AG04450 (cell line): ENCODE data around the gene PXMP4. TPM values are rescaled to one million over a fixed set of nuclear protein-coding genes. Genes with fewer than 3 reads are reported as not detected.

Source experiments
- CTCF ChIA-PET: fragments of 300-600, 350-600 bp; formaldehyde crosslinking; extraction: SDS; loops from one replicate; lab custom pipeline; 2022; ENCODE audit warnings: antibody characterized with exemption, inconsistent platforms; lab: Charles Lee
- POLR2A ChIA-PET: fragments of 350-600 bp; formaldehyde crosslinking; extraction: SDS; loops from one replicate; lab custom pipeline; 2021; ENCODE audit warnings: antibody characterized with exemption, inconsistent platforms; lab: Yijun Ruan, JAX
- DNase-seq: peaks from one replicate; pipeline ENCODE4 v3.0.0-alpha.2; 2011; ENCODE audit warnings: low read depth, low spot score
- H3K27ac ChIP-seq: one replicate; pipeline ENCODE4 v1.5.1; 2012; ENCODE audit warnings: low read depth, low read length, control low read depth
- H3K27me3 ChIP-seq: one replicate; pipeline ENCODE4 v1.6.0; 2012; ENCODE audit warnings: low read length; ENCODE audit not compliant: control insufficient read depth, insufficient read depth
- H3K4me3 ChIP-seq: 2 replicates; pipeline ENCODE4 v1.5.1; 2011; ENCODE audit warnings: mild to moderate bottlenecking, low read depth, low read length, control low read depth
- H3K9me3 ChIP-seq: 2 replicates; pipeline ENCODE4 v1.5.1; 2012; ENCODE audit warnings: low read length; ENCODE audit not compliant: control insufficient read depth, insufficient read depth
- polyA plus RNA-seq: library from polyadenylated mRNA; depleted of rRNA; stranded (reverse); fragments of >200 nt; gene quantifications from 2 replicates; pipeline ENCODE4 v1.2.3, GENCODE V29; 2011
- TF ChIP-seq, protein P1 (sequence below): IDR thresholded peaks from 2 replicates; pipeline ENCODE4 v1.5.1; 2011; ENCODE audit warnings: low read depth, low read length, control low read depth, inconsistent platforms

PXMP4 gene
- polyA plus RNA-seq, 1 experiment, result 6.0 TPM

DNA sequence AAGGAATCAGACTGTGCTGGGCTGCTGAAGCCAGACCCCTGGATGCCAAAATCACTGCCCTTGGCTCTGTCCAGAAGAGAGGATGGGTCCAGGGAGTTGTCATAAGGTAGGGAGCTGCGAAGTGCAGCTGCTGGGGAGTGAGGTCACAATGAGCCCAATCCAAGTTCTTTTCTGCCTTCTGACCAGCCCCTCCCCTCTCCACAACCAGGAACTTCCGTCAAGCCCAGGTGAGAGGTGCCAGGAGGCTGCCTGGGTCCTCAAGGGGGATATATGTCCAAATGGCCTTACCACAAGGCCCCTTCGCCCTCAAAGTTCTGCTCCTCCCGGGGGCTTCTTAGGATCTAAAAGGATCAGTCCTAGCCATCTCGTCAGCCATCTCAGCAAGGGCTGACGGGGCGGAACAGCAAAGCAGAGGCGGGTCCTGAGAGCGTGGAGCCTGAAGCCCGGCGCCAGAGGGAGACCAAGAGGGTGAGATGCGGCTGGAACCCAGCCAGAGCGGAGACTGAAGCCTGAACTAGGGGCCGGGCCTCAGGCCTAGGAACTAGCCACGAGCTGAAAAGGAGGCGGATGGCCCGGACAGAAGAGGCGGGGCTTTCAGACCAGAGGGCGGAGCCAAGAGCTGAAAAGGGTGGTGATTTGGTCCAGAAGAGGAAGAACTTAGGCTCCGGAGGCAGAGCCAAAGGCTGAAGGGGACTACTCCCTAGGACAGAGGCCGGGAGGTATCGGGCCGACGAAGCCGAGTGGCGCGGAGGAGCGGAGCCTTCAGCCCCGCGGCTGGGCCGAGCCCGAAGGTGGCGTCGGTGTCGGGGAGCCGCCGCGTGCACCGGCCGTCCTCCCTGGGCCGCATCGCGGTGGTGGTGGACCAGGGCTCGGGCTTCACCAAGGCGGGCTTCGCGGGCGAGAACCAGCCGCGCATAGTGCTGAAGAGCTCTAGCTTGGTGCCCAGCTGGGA, 53.5 kb downstream of the PXMP4 start, which contains the start of gene ACTL10:
Gene ACTL10, plus strand, starts transcription at position 651 of the 952 bp plus-strand sequence. CDS start 555 bp downstream, outside the sequence.
- ChIA-PET POLR2A (interaction anchor here (0.6 to 2.2 kb wide), 5 partner anchors 13 to 696 kb away, joined by 3 to 10 read pairs (median 4); partner anchors contain the start of genes CBFA2T2 and ITCH), CTCF (interaction anchor here (1.2 to 1.8 kb wide), 5 partner anchors 13 to 464 kb away, joined by 3 to 7 read pairs (median 4); no protein-coding TSS in a partner anchor)
- TF ChIP-seq, protein P1, sequence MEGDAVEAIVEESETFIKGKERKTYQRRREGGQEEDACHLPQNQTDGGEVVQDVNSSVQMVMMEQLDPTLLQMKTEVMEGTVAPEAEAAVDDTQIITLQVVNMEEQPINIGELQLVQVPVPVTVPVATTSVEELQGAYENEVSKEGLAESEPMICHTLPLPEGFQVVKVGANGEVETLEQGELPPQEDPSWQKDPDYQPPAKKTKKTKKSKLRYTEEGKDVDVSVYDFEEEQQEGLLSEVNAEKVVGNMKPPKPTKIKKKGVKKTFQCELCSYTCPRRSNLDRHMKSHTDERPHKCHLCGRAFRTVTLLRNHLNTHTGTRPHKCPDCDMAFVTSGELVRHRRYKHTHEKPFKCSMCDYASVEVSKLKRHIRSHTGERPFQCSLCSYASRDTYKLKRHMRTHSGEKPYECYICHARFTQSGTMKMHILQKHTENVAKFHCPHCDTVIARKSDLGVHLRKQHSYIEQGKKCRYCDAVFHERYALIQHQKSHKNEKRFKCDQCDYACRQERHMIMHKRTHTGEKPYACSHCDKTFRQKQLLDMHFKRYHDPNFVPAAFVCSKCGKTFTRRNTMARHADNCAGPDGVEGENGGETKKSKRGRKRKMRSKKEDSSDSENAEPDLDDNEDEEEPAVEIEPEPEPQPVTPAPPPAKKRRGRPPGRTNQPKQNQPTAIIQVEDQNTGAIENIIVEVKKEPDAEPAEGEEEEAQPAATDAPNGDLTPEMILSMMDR, result peak; percentile 52
- Histone ChIP-seq H3K4me3 (peak within 1 kb of the TSS; percentile 61), H3K27me3 (no peaks in the 10 kb centered on the region), H3K9me3 (no peaks in the 10 kb centered on the region), H3K27ac (peak within 1 kb of the TSS; percentile 62)
- peak; percentile 95 for DNase-seq

DNA sequence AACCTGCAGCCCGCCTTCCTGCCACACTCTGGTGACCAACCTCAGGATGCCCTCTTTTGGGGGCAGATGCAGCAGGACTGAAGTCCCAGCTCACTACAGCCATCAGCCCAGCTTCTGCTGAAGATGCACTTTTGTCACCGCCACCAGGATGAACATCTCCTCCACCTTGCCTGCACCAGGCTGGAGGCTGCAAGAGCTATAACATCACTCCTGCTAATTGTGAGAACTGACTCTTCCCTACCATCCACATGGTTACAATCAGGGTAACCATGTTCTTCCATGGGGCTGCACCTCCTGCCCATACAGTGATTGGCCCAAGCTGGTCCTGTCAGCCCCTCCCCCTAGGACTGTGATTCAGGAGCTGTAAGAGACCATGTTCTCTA, 55.4 kb downstream of the PXMP4 start:
- Histone ChIP-seq H3K27ac (no peak overlapping the region), H3K9me3 (no peaks in the 10 kb centered on the region), H3K27me3 (no peaks in the 10 kb centered on the region), H3K4me3 (no peak overlapping the region)
- CTCF ChIA-PET, result interaction anchor here (0.5 to 0.6 kb wide), 2 partner anchors 119 to 454 kb away, joined by 3 read pairs; no protein-coding TSS in a partner anchor
- POLR2A ChIA-PET, result interaction anchor here (0.5 to 2.3 kb wide), 3 partner anchors 11 to 148 kb away, joined by 3 to 10 read pairs (median 3); no protein-coding TSS in a partner anchor
- TF ChIP-seq, protein P1, result no peak
- no peak for DNase-seq

DNA sequence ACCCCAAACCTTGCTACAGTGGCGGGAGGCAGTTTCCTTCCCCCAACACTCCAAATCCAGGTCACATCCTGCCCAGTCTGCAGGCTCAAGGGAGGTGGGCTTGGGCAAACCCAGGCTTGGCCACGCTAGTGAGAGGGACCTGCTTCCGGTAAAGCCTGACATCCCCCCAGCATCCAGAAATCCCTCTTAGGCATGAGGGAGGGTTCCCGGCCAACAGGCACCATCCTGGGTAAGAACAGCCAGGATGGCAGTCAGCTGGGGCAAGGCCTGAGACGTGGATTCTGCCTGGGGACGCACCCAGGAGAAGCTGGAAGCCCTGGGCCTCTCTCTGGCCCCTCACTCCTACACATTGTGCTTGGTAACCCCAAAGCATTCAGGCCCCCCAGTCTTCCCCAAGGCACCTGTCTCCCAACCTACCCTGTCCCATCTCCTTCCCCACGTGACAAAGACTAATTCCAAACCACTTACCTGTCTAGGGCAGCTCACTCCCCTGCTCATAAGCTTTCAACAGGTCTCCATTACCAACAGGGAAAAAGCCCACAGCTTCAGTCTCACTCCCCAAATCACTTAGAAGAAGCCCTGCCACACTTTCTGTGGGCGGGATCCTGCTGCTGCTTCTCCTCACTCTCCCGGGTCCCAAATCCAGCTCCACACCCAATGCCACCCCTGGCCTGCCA, 55.9 kb downstream of the PXMP4 start:
- TF ChIP-seq, protein P1, result no peak
- ChIA-PET POLR2A (interaction anchor here (0.7 to 2.3 kb wide), 6 partner anchors 11 to 174 kb away, joined by 3 to 10 read pairs (median 4); partner anchors contain the start of genes CBFA2T2 and ZNF341), CTCF (interaction anchor here (0.5 to 2.2 kb wide), 3 partner anchors 10 to 455 kb away, joined by 3 to 13 read pairs (median 3); no protein-coding TSS in a partner anchor)
- Histone ChIP-seq H3K27me3 (no peaks in the 10 kb centered on the region), H3K27ac (peak overlapping the region; percentile 80), H3K4me3 (peak overlapping the region; percentile 80), H3K9me3 (no peaks in the 10 kb centered on the region; the same call in 1 of the 2 replicates)
- DNase-seq, result no peak

DNA sequence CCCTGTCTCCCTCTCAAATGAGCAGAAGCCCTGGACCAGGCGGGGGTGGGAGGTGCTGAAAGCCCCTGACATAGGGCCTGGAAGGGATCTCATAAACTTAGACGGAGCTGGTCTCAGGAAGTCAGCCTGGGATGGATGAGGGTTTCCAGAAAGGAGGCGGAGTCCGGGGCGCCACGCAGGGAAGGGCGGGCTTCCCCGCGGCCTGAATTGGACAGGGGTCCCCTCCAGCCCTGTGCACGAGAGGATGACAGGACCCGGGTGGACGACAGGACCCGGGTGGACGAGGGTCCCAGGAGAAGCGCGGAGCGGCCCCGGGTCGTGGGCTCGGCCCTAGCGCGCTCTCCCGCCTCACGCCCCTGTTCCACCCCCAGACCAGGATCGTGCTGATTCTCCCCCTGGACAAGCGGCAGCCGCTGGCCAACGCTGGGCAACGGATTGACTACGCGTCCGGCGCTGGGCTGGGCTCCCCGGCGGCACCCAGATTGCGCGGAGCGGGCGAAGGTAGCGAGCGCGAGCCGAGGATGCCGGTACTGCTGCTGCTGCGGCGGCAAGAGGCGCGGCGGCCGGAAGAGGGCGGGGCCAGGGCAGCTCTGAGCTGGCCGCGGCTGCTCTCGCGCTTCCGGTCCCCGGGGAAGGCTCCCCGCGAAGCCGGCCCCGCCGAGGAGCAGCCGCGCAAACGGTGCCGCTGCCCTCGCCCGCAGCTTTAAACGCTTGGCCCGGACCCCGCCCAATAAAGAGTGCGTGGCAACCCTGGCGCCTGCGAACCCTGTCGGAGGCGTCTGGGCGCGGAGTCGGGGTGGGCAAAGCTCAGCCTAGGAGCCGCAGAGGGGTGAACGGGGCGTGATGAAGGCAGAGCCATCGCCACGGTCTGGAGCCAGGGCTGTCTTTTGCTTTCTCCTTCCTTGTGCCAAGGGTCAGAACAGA, 56.7 kb downstream of the PXMP4 start:
- Histone ChIP-seq H3K27ac (peak overlapping the region; percentile 80), H3K9me3 (no peaks in the 10 kb centered on the region; the same call in 1 of the 2 replicates), H3K27me3 (no peaks in the 10 kb centered on the region), H3K4me3 (peak overlapping the region; percentile 80)
- POLR2A ChIA-PET, result interaction anchor here (0.6 to 2.3 kb wide), 9 partner anchors 10 to 449 kb away, joined by 3 to 10 read pairs (median 4); partner anchors contain the start of genes CBFA2T2, EIF2S2, PXMP4 and ZNF341
- TF ChIP-seq, protein P1, result no peak
- CTCF ChIA-PET, result interaction anchor here (0.6 to 2.2 kb wide), 3 partner anchors 9 to 197 kb away, joined by 3 to 13 read pairs (median 4); no protein-coding TSS in a partner anchor
- DNase-seq, result no peak
